Smooth muscle cell (in vitro differentiated cells): ENCODE results near the gene LRRTM4. TPM values are rescaled to one million over a fixed set of nuclear protein-coding genes. Genes with fewer than 3 reads are reported as not detected.
A peak's percentile ranks its signal among the peaks of the same experiment; 100 is the strongest.

Experiments
- DNase-seq: peaks from one replicate; lab custom pipeline; 2025; ENCODE audit not compliant: unreplicated experiment; lab: John Stamatoyannopoulos, UW
- H2AFZ ChIP-seq: fragments of 200-600 bp; sonication (generic); 2 replicates; pipeline ENCODE4 v1.6.0; 2016; ENCODE audit warnings: antibody characterized with exemption, low read depth, mild to moderate bottlenecking
- H3F3A ChIP-seq: fragments of 200-600 bp; sonication (generic); 2 replicates; pipeline ENCODE4 v1.6.0; 2017; ENCODE audit warnings: antibody characterized with exemption, low read depth
- H3K27ac ChIP-seq: fragments of 200-600 bp; sonication (generic); 2 replicates; pipeline ENCODE4 v1.5.1; 2016; ENCODE audit warnings: low read depth, mild to moderate bottlenecking
- H3K27me3 ChIP-seq: fragments of 200-600 bp; sonication (generic); 2 replicates; pipeline ENCODE4 v1.6.1; 2016; ENCODE audit warnings: low read depth, mild to moderate bottlenecking
- H3K36me3 ChIP-seq: fragments of 200-600 bp; sonication (generic); 2 replicates; pipeline ENCODE4 v1.5.1; 2016; ENCODE audit warnings: low read depth
- H3K4me1 ChIP-seq: fragments of 200-600 bp; sonication (generic); 2 replicates; pipeline ENCODE4 v1.5.1; 2016; ENCODE audit warnings: low read depth
- H3K4me2 ChIP-seq: fragments of 200-600 bp; sonication (generic); 2 replicates; pipeline ENCODE4 v1.6.0; 2016; ENCODE audit warnings: mild to moderate bottlenecking
- H3K4me3 ChIP-seq: fragments of 200-600 bp; sonication (generic); 2 replicates; pipeline ENCODE4 v1.5.1; 2016; ENCODE audit warnings: mild to moderate bottlenecking
- H3K79me2 ChIP-seq: fragments of 200-600 bp; sonication (generic); 2 replicates; pipeline ENCODE4 v1.6.0; 2016; ENCODE audit warnings: low read depth, mild to moderate bottlenecking
- H3K9ac ChIP-seq: fragments of 200-600 bp; sonication (generic); 2 replicates; pipeline ENCODE4 v1.6.0; 2016; ENCODE audit warnings: low read depth
- H3K9me3 ChIP-seq: fragments of 200-600 bp; sonication (generic); replicated peaks from 2 replicates; pipeline ENCODE4 v1.5.1; 2016; ENCODE audit warnings: low read depth
- H4K20me1 ChIP-seq: fragments of 200-600 bp; sonication (generic); 2 replicates; pipeline ENCODE4 v1.6.0; 2016; ENCODE audit warnings: low read depth
- WGBS: methylation state at CpG from one replicate; pipeline ENCODE4 v1.1.7; 2016; ENCODE audit warnings: low lambda C conversion rate; 5-methylcytosine and 5-hydroxymethylcytosine counted together
- polyA plus RNA-seq: library from polyadenylated mRNA; unstranded; fragments of >200 nt; fragmentation: Nextera tagmentation; extraction: Ambion mirVana; gene quantifications from 2 replicates; pipeline ENCODE4 v1.2.1, GENCODE V29; 2016
- total RNA-seq: library from RNA; depleted of rRNA; stranded (reverse); fragments of >200 nt; gene quantifications from 2 replicates; pipeline ENCODE4 v1.2.3, GENCODE V29; 2014
- TF ChIP-seq, protein P1 (sequence below): fragments of 200-600 bp; sonication (generic); IDR thresholded peaks from 2 replicates; pipeline ENCODE4 v1.5.1; 2017; ENCODE audit warnings: borderline replicate concordance, mild to moderate bottlenecking, antibody characterized with exemption; ENCODE audit not compliant: insufficient read depth, poor library complexity, severe bottlenecking

LRRTM4 gene
- total and polyA plus RNA-seq, 2 experiments from 2014 or later: 1.4 to 5.5 TPM

- Histone ChIP-seq H3K27me3 (no peaks in the 10 kb centered on the region), H3F3A (no peaks in the 10 kb centered on the region), H4K20me1 (no peaks in the 10 kb centered on the region), H3K27ac (no peak overlapping the region), H3K9me3 (no peaks in the 10 kb centered on the region), H3K79me2 (no peaks in the 10 kb centered on the region), H3K4me2 (no peak overlapping the region), H3K4me1 (no peaks in the 10 kb centered on the region), H3K4me3 (no peak overlapping the region), H3K36me3 (no peaks in the 10 kb centered on the region), H3K9ac (no peak overlapping the region), H2AFZ (no peak overlapping the region)
- TF ChIP-seq, protein P1, sequence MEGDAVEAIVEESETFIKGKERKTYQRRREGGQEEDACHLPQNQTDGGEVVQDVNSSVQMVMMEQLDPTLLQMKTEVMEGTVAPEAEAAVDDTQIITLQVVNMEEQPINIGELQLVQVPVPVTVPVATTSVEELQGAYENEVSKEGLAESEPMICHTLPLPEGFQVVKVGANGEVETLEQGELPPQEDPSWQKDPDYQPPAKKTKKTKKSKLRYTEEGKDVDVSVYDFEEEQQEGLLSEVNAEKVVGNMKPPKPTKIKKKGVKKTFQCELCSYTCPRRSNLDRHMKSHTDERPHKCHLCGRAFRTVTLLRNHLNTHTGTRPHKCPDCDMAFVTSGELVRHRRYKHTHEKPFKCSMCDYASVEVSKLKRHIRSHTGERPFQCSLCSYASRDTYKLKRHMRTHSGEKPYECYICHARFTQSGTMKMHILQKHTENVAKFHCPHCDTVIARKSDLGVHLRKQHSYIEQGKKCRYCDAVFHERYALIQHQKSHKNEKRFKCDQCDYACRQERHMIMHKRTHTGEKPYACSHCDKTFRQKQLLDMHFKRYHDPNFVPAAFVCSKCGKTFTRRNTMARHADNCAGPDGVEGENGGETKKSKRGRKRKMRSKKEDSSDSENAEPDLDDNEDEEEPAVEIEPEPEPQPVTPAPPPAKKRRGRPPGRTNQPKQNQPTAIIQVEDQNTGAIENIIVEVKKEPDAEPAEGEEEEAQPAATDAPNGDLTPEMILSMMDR: no peak
- WGBS: 71% methylated on average over 3 of the region's 3 CpGs
- no peak for DNase-seq
Measured at GRCh38 chr2:77268626-77269025, 253.6 kb downstream of the LRRTM4 start.

- no peak overlapping the region for H3K9ac ChIP-seq
- H3K4me2 ChIP-seq: no peak overlapping the region
- no peaks in the 10 kb centered on the region for H3F3A ChIP-seq
- no peaks in the 10 kb centered on the region for H3K9me3 ChIP-seq
- no peak overlapping the region for H3K4me3 ChIP-seq
- H3K27me3 ChIP-seq: no peaks in the 10 kb centered on the region
- H2AFZ ChIP-seq: no peak overlapping the region
- no peaks in the 10 kb centered on the region for H4K20me1 ChIP-seq
- no peak for DNase-seq
- H3K27ac ChIP-seq: no peak overlapping the region
- H3K36me3 ChIP-seq: no peaks in the 10 kb centered on the region
- TF ChIP-seq, protein P1: no peak
- no peaks in the 10 kb centered on the region for H3K79me2 ChIP-seq
- no peaks in the 10 kb centered on the region for H3K4me1 ChIP-seq
Measured at GRCh38 chr2:77232909-77233425, 289.2 kb downstream of the LRRTM4 start.

- Histone ChIP-seq H3K9ac (no peak overlapping the region), H3K27me3 (no peaks in the 10 kb centered on the region), H3K4me3 (no peak overlapping the region), H3K4me2 (peak overlapping the region; percentile 8), H2AFZ (no peak overlapping the region), H3K36me3 (no peaks in the 10 kb centered on the region), H3K9me3 (no peaks in the 10 kb centered on the region), H3K79me2 (no peaks in the 10 kb centered on the region), H4K20me1 (no peaks in the 10 kb centered on the region), H3K27ac (no peak overlapping the region), H3F3A (no peaks in the 10 kb centered on the region), H3K4me1 (no peaks in the 10 kb centered on the region)
- 60% methylated on average over 1 of the region's 1 CpG for WGBS
- DNase-seq: no peak
- TF ChIP-seq, protein P1: no peak
Measured at GRCh38 chr2:77228391-77228790, 293.8 kb downstream of the LRRTM4 start.

DNA sequence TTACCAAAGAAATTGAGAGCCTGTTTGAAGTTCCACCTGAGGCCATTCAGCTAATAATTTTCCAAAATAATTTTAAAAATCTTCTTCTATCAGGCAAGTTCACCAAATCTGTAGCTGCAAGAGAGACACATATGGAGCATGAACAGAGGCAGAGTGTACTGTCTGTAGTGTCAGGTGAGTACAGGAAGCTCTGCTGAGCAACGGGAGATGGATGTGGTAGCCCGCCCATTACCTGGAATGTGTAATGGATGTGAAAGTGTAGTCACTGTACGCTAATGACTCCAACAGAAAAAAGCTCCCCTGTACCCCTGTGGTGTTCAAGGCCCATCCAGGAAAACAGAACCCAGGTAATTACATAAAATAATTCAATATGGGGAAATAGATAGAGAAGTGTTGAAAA, 311.5 kb downstream of the LRRTM4 start:
- H3K4me3 ChIP-seq: no peak overlapping the region
- no peaks in the 10 kb centered on the region for H3K79me2 ChIP-seq
- H3K4me1 ChIP-seq: peaks cover 3% of the 10 kb centered on the region
- H3K9me3 ChIP-seq: no peaks in the 10 kb centered on the region
- no peak for DNase-seq
- no peak overlapping the region for H3K27ac ChIP-seq
- H3K4me2 ChIP-seq: no peak overlapping the region
- 87% methylated on average over 3 of the region's 3 CpGs for WGBS
- no peaks in the 10 kb centered on the region for H3K27me3 ChIP-seq
- no peaks in the 10 kb centered on the region for H4K20me1 ChIP-seq
- H2AFZ ChIP-seq: no peak overlapping the region
- TF ChIP-seq, protein P1: no peak
- H3K36me3 ChIP-seq: no peaks in the 10 kb centered on the region
- H3K9ac ChIP-seq: no peak overlapping the region
- H3F3A ChIP-seq: no peaks in the 10 kb centered on the region
